Endothelial cell of umbilical vein (primary cell): ENCODE data around the gene DOCK1. TPM values are rescaled to one million over a fixed set of nuclear protein-coding genes. Genes with fewer than 3 reads are reported as not detected.

Experiments used
- BruUV-seq: library from RNA; stranded (reverse); fragments of 400-500 nt; replicated peaks from 2 replicates; lab custom pipeline; 2021; lab: Mats Ljungman, UMichigan
- CTCF ChIA-PET: fragments of 300-600, 350-600 bp; sonication (Branson Sonifier 250); formaldehyde crosslinking; loops from one replicate; lab custom pipeline; 2021; ENCODE audit warnings: antibody characterized with exemption, inconsistent platforms; lab: Charles Lee
- POLR2A ChIA-PET: fragments of 300-600, 350-600 bp; sonication (Branson Sonifier 250); formaldehyde crosslinking; loops from one replicate; lab custom pipeline; 2021; ENCODE audit warnings: antibody characterized with exemption, inconsistent platforms; lab: Charles Lee
- DNase-seq: peaks from one replicate; pipeline ENCODE4 v3.0.0-alpha.2; 2011; ENCODE audit warnings: low read depth, low spot score
- FAIRE-seq: peaks from 2 replicates; lab custom pipeline; 2011; peaks lifted over from hg19 to GRCh38; lab: Jason Lieb, UNC
- H2AFZ ChIP-seq: 2 replicates; pipeline ENCODE4 v1.6.0; 2012; ENCODE audit warnings: low read depth, low read length, control low read depth, inconsistent platforms
- H3K27ac ChIP-seq: 2 replicates; pipeline ENCODE4 v1.5.1; 2011; ENCODE audit warnings: low read depth, mild to moderate bottlenecking, control low read depth, low read length, moderate library complexity; ENCODE audit not compliant: insufficient read depth
- H3K27me3 ChIP-seq, 2 experiments: 2 replicates each; pipeline versions ENCODE4 v1.6.0 to v1.6.1; 2011; ENCODE audit warnings: low read length in 2 of 2, mixed read lengths in 1 of 2; ENCODE audit not compliant: control insufficient read depth in 2 of 2, insufficient read depth in 2 of 2
- H3K36me3 ChIP-seq, 2 experiments: 2 replicates in 1 of 2; 3 replicates in 1 of 2; pipeline ENCODE4 v1.5.1; 2011; ENCODE audit warnings: low read length in 2 of 2, mild to moderate bottlenecking in 1 of 2, moderate library complexity in 1 of 2; ENCODE audit not compliant: control insufficient read depth in 2 of 2, insufficient read depth in 2 of 2; ENCODE audit errors: extremely low read depth in 1 of 2
- H3K4me1 ChIP-seq: 3 replicates; pipeline ENCODE4 v1.5.1; 2011; ENCODE audit warnings: mild to moderate bottlenecking, low read length; ENCODE audit not compliant: control insufficient read depth, insufficient read depth; ENCODE audit errors: extremely low read depth
- H3K4me2 ChIP-seq: 2 replicates; pipeline ENCODE4 v1.6.1; 2011; ENCODE audit warnings: low read length, control low read depth, mixed read lengths; ENCODE audit not compliant: insufficient read depth
- H3K4me3 ChIP-seq, 3 experiments: fragments of 200-600 bp in 1 of 3; sonication (generic), shearing (Covaris generic) in 1 of 3; replicated peaks in 1 of 3; 2 replicates each; pipeline ENCODE4 v1.5.1; 2011 to 2016; ENCODE audit warnings: control low read depth in 3 of 3, low read length in 3 of 3, mild to moderate bottlenecking in 2 of 3, inconsistent platforms in 1 of 3, low read depth in 1 of 3, moderate library complexity in 1 of 3; ENCODE audit not compliant: insufficient read depth in 1 of 3
- H3K79me2 ChIP-seq: 2 replicates; pipeline ENCODE4 v1.6.0; 2012; ENCODE audit warnings: low read length, inconsistent platforms; ENCODE audit not compliant: control insufficient read depth, insufficient read depth
- H3K9ac ChIP-seq: replicated peaks from 2 replicates; pipeline ENCODE3; 2011; ENCODE audit warnings: low read length, control low read depth; ENCODE audit not compliant: insufficient read depth; ENCODE audit errors: extremely low read depth
- H3K9me1 ChIP-seq: replicated peaks from 3 replicates; pipeline ENCODE4 v1.6.0; 2011; ENCODE audit warnings: mild to moderate bottlenecking, low read length; ENCODE audit not compliant: control insufficient read depth, insufficient read depth; ENCODE audit errors: extremely low read depth
- H3K9me3 ChIP-seq: replicated peaks from 2 replicates; pipeline ENCODE4 v1.5.1; 2012; ENCODE audit warnings: low read length, inconsistent platforms; ENCODE audit not compliant: control insufficient read depth, insufficient read depth
- H4K20me1 ChIP-seq: replicated peaks from 2 replicates; pipeline ENCODE3; 2011; ENCODE audit warnings: mild to moderate bottlenecking, low read length; ENCODE audit not compliant: control insufficient read depth, insufficient read depth; ENCODE audit errors: extremely low read depth
- EZH2 ChIP-seq: IDR thresholded peaks from 2 replicates; pipeline ENCODE4 v1.6.1; 2012; ENCODE audit warnings: borderline replicate concordance, low read depth, mild to moderate bottlenecking, moderate library complexity, low read length, inconsistent platforms; ENCODE audit not compliant: severe bottlenecking
- FOS ChIP-seq: IDR thresholded peaks from 2 replicates; pipeline ENCODE4 v1.6.1; 2011; ENCODE audit warnings: mild to moderate bottlenecking, low read length, moderate library complexity, borderline replicate concordance; ENCODE audit not compliant: insufficient read depth
- GATA2 ChIP-seq: IDR thresholded peaks from 2 replicates; pipeline ENCODE4 v1.7.0; 2011; ENCODE audit warnings: low read depth, mild to moderate bottlenecking, moderate library complexity, mixed read lengths, low read length; ENCODE audit not compliant: insufficient read length, insufficient read depth
- JUN ChIP-seq: IDR thresholded peaks from 2 replicates; pipeline ENCODE4 v1.6.1; 2011; ENCODE audit warnings: borderline replicate concordance, low read depth; ENCODE audit not compliant: insufficient read length, insufficient read depth
- MYC ChIP-seq: IDR thresholded peaks from one replicate; pipeline ENCODE4 v1.6.1; 2011; ENCODE audit warnings: mild to moderate bottlenecking, low read depth, low read length
- POLR2A ChIP-seq: IDR thresholded peaks from 2 replicates; pipeline ENCODE4 v1.6.1; 2012; ENCODE audit warnings: low read depth, mild to moderate bottlenecking, control low read depth, low read length
- dilution Hi-C: fragments of 300-500 bp; cut with MboI; formaldehyde crosslinking; loops from one replicate; pipeline ENCODE4 v1.15.0; 2019; ENCODE audit warnings: low sequenced_read_pairs; ENCODE audit not compliant: extremely low pct_ligation_motif_present
- intact Hi-C: fragments of 100-400 bp; cut with micrococcal nuclease; formaldehyde crosslinking; loops from one replicate; pipeline ENCODE4 v1.10.0; 2022
- polyA plus RNA-seq, 4 experiments: library from polyadenylated mRNA; depleted of rRNA in 3 of 4; stranded (reverse) in 3 of 4; unstranded in 1 of 4; fragments of >200 nt; gene quantifications; 2 replicates each; pipeline versions ENCODE4 v1.2.1 to v1.2.3, GENCODE V29; 2011 to 2012; ENCODE audit warnings: missing spikeins in 1 of 4
- total RNA-seq: library from RNA; stranded (reverse); gene quantifications from 2 replicates; pipeline ENCODE4 v1.2.3, GENCODE V29; 2021
- TF ChIP-seq, protein P1 (sequence below), 2 donors: IDR thresholded peaks; 1 replicate in 1 of 2; 2 replicates in 1 of 2; pipeline ENCODE4 v1.5.1; 2011; ENCODE audit warnings: low read length in 2 of 2, mild to moderate bottlenecking in 2 of 2, moderate library complexity in 2 of 2, control low read depth in 1 of 2, inconsistent platforms in 1 of 2, low read depth in 1 of 2; ENCODE audit not compliant: insufficient read depth in 1 of 2; ENCODE audit errors: extremely low read depth in 1 of 2
- TF ChIP-seq, protein P2 (sequence below): IDR thresholded peaks from 2 replicates; pipeline ENCODE4 v1.6.1; 2011; ENCODE audit not compliant: insufficient read depth, insufficient read length

Gene DOCK1
- total and polyA plus RNA-seq, 2 donors (not counting 3 experiments of a cell fraction or from before 2014, with no cell fraction given) = 22.5 to 83.1 TPM

DNA sequence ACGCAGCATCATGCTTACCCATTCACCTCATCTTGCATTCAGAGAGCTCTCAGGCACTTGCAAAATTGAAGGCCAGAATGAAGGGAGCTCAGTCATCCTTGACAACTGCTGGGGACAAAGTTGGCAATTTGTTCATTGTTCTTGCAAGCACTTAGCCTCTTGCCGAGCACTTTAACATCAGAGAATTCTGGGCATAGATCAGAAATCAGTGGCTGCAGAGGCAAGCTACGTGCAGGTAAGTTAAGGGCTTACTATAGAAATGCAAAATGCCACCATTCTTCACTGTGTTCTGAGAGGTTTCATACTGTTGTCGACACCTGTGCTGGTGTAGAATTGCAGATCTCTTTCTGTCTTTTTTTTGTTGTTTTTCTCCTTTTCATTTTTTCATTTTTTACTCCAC is 375.2 kb downstream of the DOCK1 start:
- Histone ChIP-seq H3K36me3 (peaks cover 0 to 2% of the 10 kb centered on the region in 2 experiments), H2AFZ (no peak overlapping the region), H3K4me3 (no peak overlapping the region), H4K20me1 (no peaks in the 10 kb centered on the region), H3K27me3 (no peaks in the 10 kb centered on the region), H3K4me2 (no peak overlapping the region), H3K9ac (no peak overlapping the region), H3K79me2 (no peaks in the 10 kb centered on the region), H3K9me3 (no peaks in the 10 kb centered on the region), H3K4me1 (no peaks in the 10 kb centered on the region), H3K27ac (no peak overlapping the region), H3K9me1 (no peaks in the 10 kb centered on the region)
- no peak for DNase-seq
- FAIRE-seq = no peak
- intact Hi-C loops (no loop called here), dilution Hi-C loops (no loop called here)
- ChIA-PET CTCF (no interaction called here), POLR2A (no interaction called here)
- TF ChIP-seq, protein P1, sequence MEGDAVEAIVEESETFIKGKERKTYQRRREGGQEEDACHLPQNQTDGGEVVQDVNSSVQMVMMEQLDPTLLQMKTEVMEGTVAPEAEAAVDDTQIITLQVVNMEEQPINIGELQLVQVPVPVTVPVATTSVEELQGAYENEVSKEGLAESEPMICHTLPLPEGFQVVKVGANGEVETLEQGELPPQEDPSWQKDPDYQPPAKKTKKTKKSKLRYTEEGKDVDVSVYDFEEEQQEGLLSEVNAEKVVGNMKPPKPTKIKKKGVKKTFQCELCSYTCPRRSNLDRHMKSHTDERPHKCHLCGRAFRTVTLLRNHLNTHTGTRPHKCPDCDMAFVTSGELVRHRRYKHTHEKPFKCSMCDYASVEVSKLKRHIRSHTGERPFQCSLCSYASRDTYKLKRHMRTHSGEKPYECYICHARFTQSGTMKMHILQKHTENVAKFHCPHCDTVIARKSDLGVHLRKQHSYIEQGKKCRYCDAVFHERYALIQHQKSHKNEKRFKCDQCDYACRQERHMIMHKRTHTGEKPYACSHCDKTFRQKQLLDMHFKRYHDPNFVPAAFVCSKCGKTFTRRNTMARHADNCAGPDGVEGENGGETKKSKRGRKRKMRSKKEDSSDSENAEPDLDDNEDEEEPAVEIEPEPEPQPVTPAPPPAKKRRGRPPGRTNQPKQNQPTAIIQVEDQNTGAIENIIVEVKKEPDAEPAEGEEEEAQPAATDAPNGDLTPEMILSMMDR (IDR thresholded peaks at IDR 0.05; ENCODE audit: extremely low read depth in 1 of 2, insufficient read depth in 1 of 2, low read depth in 1 of 2, low read length in 2 of 2) = no peak
- TF ChIP-seq FOS (no peak), JUN (no peak), GATA2 (no peak), MYC (no peak)
- no TSS peak for BruUV-seq

DNA sequence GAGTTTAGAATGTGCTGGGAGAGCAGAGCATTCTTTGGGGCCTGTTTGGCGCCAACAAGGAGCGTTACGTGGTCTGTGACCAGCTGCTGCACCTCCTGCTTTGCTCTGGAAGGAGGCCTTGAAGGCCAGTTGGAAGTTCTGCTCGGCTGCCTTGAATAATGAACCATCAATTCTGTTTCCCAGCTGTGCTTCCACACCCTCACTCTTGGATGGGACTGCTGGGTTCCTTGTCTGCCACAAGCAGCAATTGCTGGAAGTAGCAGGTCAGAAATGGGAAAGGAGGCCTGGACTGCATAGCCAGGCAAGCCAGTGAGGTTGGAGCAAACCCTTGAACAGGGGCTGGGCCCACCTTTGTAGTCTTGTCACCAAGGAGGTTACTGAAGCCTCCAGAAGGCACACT is 377.8 kb downstream of the DOCK1 start:
- no peaks in the 10 kb centered on the region for H3K4me1 ChIP-seq
- dilution Hi-C loops = no loop called here
- FAIRE-seq = no peak

More for the DNA sequence above, 377.8 kb downstream of the DOCK1 start:
- Histone ChIP-seq H3K9me3 (no peaks in the 10 kb centered on the region), H3K4me3 (no peak overlapping the region), H4K20me1 (no peaks in the 10 kb centered on the region), H2AFZ (no peak overlapping the region), H3K4me2 (no peak overlapping the region), H3K9me1 (no peaks in the 10 kb centered on the region), H3K27ac (no peak overlapping the region), H3K36me3 (peaks cover 0 to 2% of the 10 kb centered on the region in 2 experiments), H3K27me3 (no peaks in the 10 kb centered on the region), H3K79me2 (no peaks in the 10 kb centered on the region), H3K9ac (no peak overlapping the region)
- no TSS peak for BruUV-seq
- ChIA-PET CTCF (no interaction called here), POLR2A (no interaction called here)
- no peak for DNase-seq
- intact Hi-C loops = no loop called here
- TF ChIP-seq GATA2 (no peak), MYC (no peak), EZH2 (no peak), JUN (no peak), POLR2A (no peak), FOS (no peak)
- TF ChIP-seq, protein P2, sequence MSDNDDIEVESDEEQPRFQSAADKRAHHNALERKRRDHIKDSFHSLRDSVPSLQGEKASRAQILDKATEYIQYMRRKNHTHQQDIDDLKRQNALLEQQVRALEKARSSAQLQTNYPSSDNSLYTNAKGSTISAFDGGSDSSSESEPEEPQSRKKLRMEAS = no peak
